ENCODE results near the gene OLFM3.
A peak's percentile ranks its signal among the peaks of the same experiment; 100 is the strongest.

- TF ChIP-seq CTCF (IDR thresholded peaks at IDR 0.05) (peak; percentile 72), ZFX (IDR thresholded peaks at IDR 0.05; ENCODE audit: borderline replicate concordance) (no peak)
Measured at GRCh38 chr1:101769520-101769919, 227.2 kb downstream of the OLFM3 start.

Data from 22Rv1 (cell line).